Liver (tissue), 9 donors: ENCODE measurements around the gene ALKBH5. TPM values are rescaled to one million over a fixed set of nuclear protein-coding genes. Genes with fewer than 3 reads are reported as not detected.

Experiments used
- DNase-seq: peaks from one replicate; pipeline ENCODE4 v3.0.0-alpha.2; 2017; ENCODE audit warnings: low spot score
- H3K27ac ChIP-seq, 2 donors: one replicate each; pipeline ENCODE4 v1.7.0; 2013; ENCODE audit warnings: inconsistent platforms in 2 of 2, low read length in 2 of 2, control low read depth in 1 of 2, low read depth in 1 of 2, mild to moderate bottlenecking in 1 of 2
- H3K27me3 ChIP-seq, 4 donors: one replicate each; pipeline versions ENCODE4 v1.6.1 to v1.7.0; 2013; ENCODE audit warnings: low read length in 3 of 4, inconsistent platforms in 1 of 4, mild to moderate bottlenecking in 1 of 4, moderate library complexity in 1 of 4; ENCODE audit not compliant: control insufficient read depth in 4 of 4, insufficient read depth in 4 of 4
- H3K36me3 ChIP-seq, 4 donors: one replicate each; pipeline versions ENCODE4 v1.6.1 to v1.7.0; 2013; ENCODE audit warnings: low read length in 3 of 4, mild to moderate bottlenecking in 3 of 4, low read depth in 1 of 4, moderate library complexity in 1 of 4; ENCODE audit not compliant: control insufficient read depth in 4 of 4, insufficient read depth in 3 of 4
- H3K4me1 ChIP-seq, 4 donors: one replicate each; pipeline versions ENCODE4 v1.6.1 to v1.7.0; 2013; ENCODE audit warnings: low read length in 3 of 4, mild to moderate bottlenecking in 3 of 4, moderate library complexity in 1 of 4; ENCODE audit not compliant: control insufficient read depth in 4 of 4, insufficient read depth in 4 of 4
- H3K4me3 ChIP-seq, 3 donors: one replicate each; pipeline versions ENCODE4 v1.6.1 to v1.7.0; 2013; ENCODE audit warnings: low read length in 3 of 3, control low read depth in 1 of 3, low read depth in 1 of 3, mild to moderate bottlenecking in 1 of 3
- H3K9ac ChIP-seq, 2 donors: one replicate each; pipeline ENCODE4 v1.7.0; 2013; ENCODE audit warnings: low read length in 2 of 2, mild to moderate bottlenecking in 2 of 2, moderate library complexity in 2 of 2, control low read depth in 1 of 2, low read depth in 1 of 2
- H3K9me3 ChIP-seq, 4 donors: one replicate each; pipeline versions ENCODE4 v1.6.1 to v1.7.0; 2013; ENCODE audit warnings: low read length in 3 of 4; ENCODE audit not compliant: control insufficient read depth in 4 of 4
- ATF3 ChIP-seq: IDR thresholded peaks from 2 replicates; pipeline ENCODE4 v1.6.1; 2016; ENCODE audit warnings: antibody characterized with exemption
- CTCF ChIP-seq: fragments of 150-350 bp; IDR thresholded peaks from 2 replicates; pipeline ENCODE4 v1.5.1; 2017; ENCODE audit warnings: improper control_type of control experiment, low read depth, low read length; ENCODE audit not compliant: missing input control
- EGR1 ChIP-seq, 2 donors: IDR thresholded peaks; 2 replicates each; pipeline ENCODE4 v1.6.1; 2016 to 2018; ENCODE audit warnings: antibody characterized with exemption in 2 of 2, low read depth in 2 of 2
- FOXA2 ChIP-seq: IDR thresholded peaks from 2 replicates; pipeline ENCODE4 v1.6.1; 2016; ENCODE audit warnings: antibody characterized with exemption
- GABPA ChIP-seq, 2 donors: IDR thresholded peaks in 1 of 2; conservative IDR thresholded peaks in 1 of 2; 2 replicates each; pipeline ENCODE4 v1.6.1; 2016; ENCODE audit warnings: antibody characterized with exemption in 2 of 2, mild to moderate bottlenecking in 1 of 2, moderate library complexity in 1 of 2
- HNF4G ChIP-seq: IDR thresholded peaks from 2 replicates; pipeline ENCODE4 v1.6.1; 2016; ENCODE audit warnings: antibody characterized with exemption
- JUND ChIP-seq, 2 donors: IDR thresholded peaks; 2 replicates each; pipeline ENCODE4 v1.6.1; 2016; ENCODE audit warnings: antibody characterized with exemption in 2 of 2
- MAX ChIP-seq: IDR thresholded peaks from 2 replicates; pipeline ENCODE4 v1.6.1; 2016; ENCODE audit warnings: antibody characterized with exemption
- RAD21 ChIP-seq, 2 donors: IDR thresholded peaks; 2 replicates each; pipeline ENCODE4 v1.6.1; 2016; ENCODE audit warnings: antibody characterized with exemption in 2 of 2, mild to moderate bottlenecking in 2 of 2
- REST ChIP-seq: IDR thresholded peaks from 2 replicates; pipeline ENCODE4 v1.6.1; 2016; ENCODE audit warnings: antibody characterized with exemption, mild to moderate bottlenecking
- RXRA ChIP-seq, 2 donors: IDR thresholded peaks; 2 replicates each; pipeline ENCODE4 v1.6.1; 2017 to 2018; ENCODE audit warnings: antibody characterized with exemption in 2 of 2, mild to moderate bottlenecking in 1 of 2
- TAF1 ChIP-seq: conservative IDR thresholded peaks from 2 replicates; pipeline ENCODE4 v1.6.1; 2016; ENCODE audit warnings: antibody characterized with exemption, mild to moderate bottlenecking
- YY1 ChIP-seq: IDR thresholded peaks from 2 replicates; pipeline ENCODE4 v1.6.1; 2016; ENCODE audit warnings: antibody characterized with exemption, mild to moderate bottlenecking
- ZBTB33 ChIP-seq: IDR thresholded peaks from 2 replicates; pipeline ENCODE4 v1.6.1; 2016; ENCODE audit warnings: antibody characterized with exemption
- WGBS: extraction: QIAGEN DNeasy Blood & Tissue Kit; methylation state at CpG from one replicate; pipeline ENCODE4 v1.1.7; 2013; 5-methylcytosine and 5-hydroxymethylcytosine counted together
- polyA plus RNA-seq, 2 donors: library from polyadenylated mRNA; stranded (reverse) in 1 of 2; unstranded in 1 of 2; fragments of 200-250 nt in 1 of 2; fragments of >200 nt in 1 of 2; fragmentation: Nextera tagmentation in 1 of 2; extraction: Ambion mirVana in 1 of 2; gene quantifications; one replicate each; pipeline versions ENCODE4 v1.2.1 to v1.2.3, GENCODE V29; 2013 to 2015
- total RNA-seq, 2 donors: library from RNA; depleted of rRNA; stranded (reverse); fragments of >200 nt; gene quantifications; one replicate each; pipeline ENCODE4 v1.2.3, GENCODE V29; 2014
- donor health status: healthy.
- donor health status: healthy.
- donor health status: healthy.
- donor health status: healthy.
- donor health status: healthy.

Gene ALKBH5
- total and polyA plus RNA-seq, 4 donors, result 30.5 to 67.8 (median 46.3) TPM

GRCh38 chr17:18236494-18236893 lies 52.9 kb downstream of the ALKBH5 start (continued):
- TF ChIP-seq GABPA (IDR thresholded peaks at IDR 0.05 in 1 of 2, conservative IDR thresholded peaks at IDR 0.05 in 1 of 2) (no peak), ZBTB33 (no peak), YY1 (no peak)

- Histone ChIP-seq H3K27ac (no peak overlapping the region), H3K9ac (no peak overlapping the region), H3K4me1 (no peaks in the 10 kb centered on the region), H3K36me3 (peaks cover 0 to 4% (median 0%) of the 10 kb centered on the region in 4 donors), H3K27me3 (no peaks in the 10 kb centered on the region), H3K4me3 (no peak overlapping the region), H3K9me3 (no peaks in the 10 kb centered on the region)
- TF ChIP-seq RXRA (IDR thresholded peaks at IDR 0.05) (no peak), ATF3 (no peak), JUND (IDR thresholded peaks at IDR 0.05) (no peak), RAD21 (IDR thresholded peaks at IDR 0.05) (no peak), MAX (no peak), HNF4G (no peak), EGR1 (IDR thresholded peaks at IDR 0.05; ENCODE audit: low read depth in 2 of 2) (no peak), GABPA (IDR thresholded peaks at IDR 0.05 in 1 of 2, conservative IDR thresholded peaks at IDR 0.05 in 1 of 2) (no peak), REST (no peak), TAF1 (no peak)
- WGBS, result 92% methylated on average over 20 of the region's 20 CpGs
- DNase-seq, result no peak
Observed at GRCh38 chr17:18237461-18237860, 53.8 kb downstream of the ALKBH5 start.

- peaks cover 0 to 8% (median 0%) of the 10 kb centered on the region in 4 donors for H3K36me3 ChIP-seq
- H3K4me3 ChIP-seq, result no peak overlapping the region
- H3K4me1 ChIP-seq, result no peaks in the 10 kb centered on the region
- no peaks in the 10 kb centered on the region for H3K9me3 ChIP-seq
- H3K27ac ChIP-seq, result no peak overlapping the region
- no peak for DNase-seq
- H3K27me3 ChIP-seq, result no peaks in the 10 kb centered on the region
- WGBS, result 98% methylated on average over 18 of the region's 18 CpGs
- no peak for TF ChIP-seq ZBTB33
- no peak for TF ChIP-seq RXRA (IDR thresholded peaks at IDR 0.05)
- TF ChIP-seq MAX, result no peak
- no peak for TF ChIP-seq FOXA2
- TF ChIP-seq YY1, result no peak
- TF ChIP-seq CTCF, result no peak
- no peak overlapping the region for H3K9ac ChIP-seq
Observed at GRCh38 chr17:18238299-18238698, 54.7 kb downstream of the ALKBH5 start.
